Stomach (tissue), 4 donors: ENCODE results near the gene WDR76.

Source experiments
- CTCF ChIP-seq, 7 experiments: fragments of 450-650 bp in 4 of 7; fragments of 200-600 bp in 3 of 7; sonication (generic) in 3 of 7; IDR thresholded peaks; one replicate each; pipeline ENCODE4 v1.5.1; 2016 to 2019; ENCODE audit warnings: antibody characterized with exemption in 7 of 7, control low read depth in 2 of 7, mild to moderate bottlenecking in 1 of 7
- POLR2A ChIP-seq, 4 donors: fragments of 450-650 bp; IDR thresholded peaks; one replicate each; pipeline ENCODE4 v1.6.1; 2016; ENCODE audit warnings: antibody characterized with exemption in 4 of 4, control low read depth in 2 of 4, mild to moderate bottlenecking in 1 of 4, moderate library complexity in 1 of 4
- POLR2AphosphoS5 ChIP-seq, 3 donors: sonication (generic); formaldehyde crosslinking; IDR thresholded peaks; one replicate each; pipeline ENCODE4 v1.6.1; 2016; ENCODE audit warnings: antibody characterized with exemption in 3 of 3

- TF ChIP-seq CTCF (IDR thresholded peaks at IDR 0.05) (no peak), POLR2AphosphoS5 (IDR thresholded peaks at IDR 0.05) (no peak), POLR2A (IDR thresholded peaks at IDR 0.05) (no peak)
These were observed 51.6 kb downstream of the WDR76 start for GRCh38 chr15:43878446-43878845.
